GM18498 (cell line): ENCODE results near the gene HP1BP3.
"Not testable (repeated sequence)": the region's sequence is repeated elsewhere in the genome, so short reads cannot be mapped to it uniquely, and the experiment has no call there.

Experiments used
- ATAC-seq: cut with Tn5 transposase; IDR thresholded peaks from one replicate; pipeline ENCODE4 v1.9.1; 2021; ENCODE audit warnings: mild to moderate bottlenecking, moderate library complexity; ENCODE audit not compliant: unreplicated experiment

Gene HP1BP3, protein sequence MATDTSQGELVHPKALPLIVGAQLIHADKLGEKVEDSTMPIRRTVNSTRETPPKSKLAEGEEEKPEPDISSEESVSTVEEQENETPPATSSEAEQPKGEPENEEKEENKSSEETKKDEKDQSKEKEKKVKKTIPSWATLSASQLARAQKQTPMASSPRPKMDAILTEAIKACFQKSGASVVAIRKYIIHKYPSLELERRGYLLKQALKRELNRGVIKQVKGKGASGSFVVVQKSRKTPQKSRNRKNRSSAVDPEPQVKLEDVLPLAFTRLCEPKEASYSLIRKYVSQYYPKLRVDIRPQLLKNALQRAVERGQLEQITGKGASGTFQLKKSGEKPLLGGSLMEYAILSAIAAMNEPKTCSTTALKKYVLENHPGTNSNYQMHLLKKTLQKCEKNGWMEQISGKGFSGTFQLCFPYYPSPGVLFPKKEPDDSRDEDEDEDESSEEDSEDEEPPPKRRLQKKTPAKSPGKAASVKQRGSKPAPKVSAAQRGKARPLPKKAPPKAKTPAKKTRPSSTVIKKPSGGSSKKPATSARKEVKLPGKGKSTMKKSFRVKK

DNA sequence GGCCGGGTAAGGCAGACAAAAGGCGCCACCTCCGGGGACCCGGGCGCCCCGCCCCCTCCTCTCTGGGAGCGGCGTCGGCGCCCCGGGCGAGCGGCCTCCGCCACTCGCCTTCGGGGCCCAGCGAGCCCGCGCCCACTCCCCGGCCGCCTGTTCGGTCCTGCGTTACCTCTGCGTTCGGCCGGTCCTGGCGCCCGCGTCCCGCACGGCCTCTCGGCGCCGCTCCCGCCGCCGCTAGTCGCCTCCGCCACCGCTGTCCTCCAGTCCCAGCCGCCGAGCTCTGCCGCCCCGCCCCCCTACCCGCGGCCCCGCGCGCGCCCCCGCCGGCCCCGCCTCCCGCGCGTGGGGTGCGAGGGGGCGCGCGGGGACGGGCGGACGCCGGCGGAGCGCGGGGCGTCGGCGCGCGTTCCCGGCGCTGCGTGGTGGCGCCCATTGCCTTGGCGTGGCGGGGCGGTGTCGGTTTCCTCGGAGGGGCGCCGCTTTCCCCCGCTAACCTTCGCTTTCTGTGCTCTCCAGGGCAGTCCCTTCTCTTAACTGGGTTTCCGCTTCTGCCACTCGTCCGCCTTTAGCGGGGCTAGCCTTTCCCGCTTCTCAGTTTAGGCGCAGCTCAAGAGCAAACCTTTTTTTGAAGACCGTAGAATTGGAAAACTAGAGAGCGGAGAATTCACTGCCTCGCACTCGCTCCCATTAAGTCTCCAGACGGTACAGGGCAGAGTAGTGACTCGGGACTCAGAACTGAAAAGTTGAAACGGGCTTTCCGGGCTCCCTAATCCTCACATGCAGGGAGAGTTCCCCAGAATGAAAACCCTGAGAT is at the start of gene HP1BP3:
Gene HP1BP3, minus strand, starts transcription at position 279 of the 811 bp plus-strand sequence. CDS start 6,867 bp downstream, outside the sequence.
- peak; percentile 60 for ATAC-seq

DNA sequence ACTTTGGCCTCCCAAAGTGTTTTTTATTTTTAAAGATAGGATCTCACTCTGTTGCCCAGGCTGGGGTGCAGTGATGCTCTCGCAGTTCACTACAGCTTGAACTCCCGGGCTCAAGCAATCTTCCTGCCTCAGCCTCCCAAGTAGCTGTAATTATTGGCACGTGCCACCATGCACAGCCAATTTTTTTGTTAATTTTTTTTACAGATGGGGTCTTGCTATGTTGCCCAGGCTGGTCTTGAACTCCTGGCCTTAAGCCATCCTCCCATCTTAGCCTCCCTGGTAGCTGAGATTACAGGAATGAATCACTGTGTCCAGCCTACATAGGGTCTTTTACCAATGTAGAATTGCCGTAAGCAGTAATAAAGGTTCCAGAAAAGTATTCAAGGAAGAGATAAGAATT is 49.1 kb upstream of the HP1BP3 start:
- ATAC-seq, result no peak

DNA sequence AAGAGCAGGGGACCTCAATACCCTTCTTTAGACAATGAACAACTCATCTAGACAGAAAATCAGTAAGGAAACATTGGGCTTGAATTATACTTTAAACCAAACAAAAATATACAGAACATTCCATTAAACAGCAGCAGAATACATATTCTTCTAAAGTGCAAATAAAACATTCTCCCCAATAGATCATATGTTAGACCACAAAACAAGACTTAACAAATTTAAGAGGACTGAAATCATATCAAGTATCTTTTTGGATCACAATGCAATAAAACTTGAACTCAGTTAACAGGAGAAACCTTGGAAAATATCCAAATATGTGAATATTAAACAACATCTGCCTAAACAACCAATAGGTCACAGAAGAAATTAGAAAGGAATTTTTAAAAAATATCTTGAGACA is 47.7 kb upstream of the HP1BP3 start:
- ATAC-seq, result no peak

DNA sequence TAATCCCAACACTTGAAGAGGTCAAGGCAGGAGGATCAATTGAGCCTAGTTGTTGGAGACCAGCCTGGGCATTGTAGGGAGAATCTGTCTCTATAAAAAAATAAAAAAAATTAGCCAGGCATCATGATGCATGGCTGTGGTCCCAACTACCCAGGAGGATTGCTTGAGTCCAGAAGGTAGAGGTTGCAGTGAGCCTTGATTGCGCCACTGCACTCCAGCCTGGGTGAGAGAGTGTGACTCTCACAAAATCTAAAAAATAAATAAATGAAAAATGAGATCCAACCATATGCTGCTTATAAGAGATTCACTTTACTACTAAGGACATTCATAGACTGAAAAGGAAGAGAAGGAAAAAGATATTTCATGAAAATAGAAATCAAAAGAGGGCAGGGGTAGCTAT is 47.1 kb upstream of the HP1BP3 start:
- no peak for ATAC-seq

DNA sequence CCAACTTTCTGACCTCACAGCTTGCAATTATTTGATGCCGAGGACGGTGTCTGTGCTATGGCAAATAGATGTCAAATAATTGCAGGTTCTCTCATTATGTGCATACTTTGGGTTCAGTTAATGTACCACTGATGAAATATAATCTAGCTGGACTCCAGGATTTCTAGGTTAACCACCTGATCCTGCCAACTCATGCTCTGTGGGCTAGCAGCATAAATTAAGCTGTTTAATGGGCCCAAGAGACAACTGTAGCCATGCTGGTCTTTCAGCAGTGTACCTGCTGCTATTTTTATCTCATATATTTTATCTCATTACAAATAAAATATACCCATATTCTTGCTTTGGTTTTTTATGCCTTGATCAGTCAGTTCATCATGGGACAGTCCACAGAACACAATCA is 43.3 kb upstream of the HP1BP3 start:
- ATAC-seq, result no peak

DNA sequence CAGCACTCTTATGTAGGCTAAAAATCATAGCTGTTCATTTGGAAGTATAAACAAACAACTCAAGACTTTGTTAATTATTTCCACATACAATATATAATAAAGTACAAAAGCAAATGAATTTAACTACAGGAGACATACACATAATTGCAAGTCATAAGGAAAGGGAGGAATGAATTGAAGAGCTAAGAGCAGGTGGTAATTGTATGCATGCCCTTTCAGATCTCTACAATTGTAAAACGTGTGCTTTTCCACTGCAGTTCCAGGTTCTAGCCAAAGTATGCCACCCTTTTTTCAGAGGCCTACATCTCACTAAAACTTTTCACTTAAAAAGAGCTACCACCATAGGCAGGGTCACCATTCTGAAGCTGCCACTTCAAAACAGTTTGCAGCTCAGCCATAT is 42.8 kb upstream of the HP1BP3 start:
- ATAC-seq, result no peak

DNA sequence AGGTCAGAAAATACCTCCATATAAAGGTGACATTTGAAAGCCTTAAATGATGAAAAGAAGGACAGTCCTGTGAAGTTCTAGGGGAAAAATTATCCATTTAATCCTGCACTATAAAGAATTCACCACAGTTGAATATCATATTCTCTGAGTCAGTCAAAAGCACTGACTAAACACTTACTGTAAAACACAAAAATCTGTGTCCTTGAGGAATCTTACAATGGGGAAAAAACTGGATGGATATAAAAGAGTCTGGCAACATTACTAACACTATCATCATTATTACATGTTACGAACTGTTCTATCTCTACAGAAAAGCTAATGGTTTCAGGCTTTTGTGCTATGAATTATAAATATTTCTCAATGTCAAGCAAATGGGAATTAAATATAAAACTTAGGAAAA is 42.4 kb upstream of the HP1BP3 start:
- ATAC-seq, result no peak

DNA sequence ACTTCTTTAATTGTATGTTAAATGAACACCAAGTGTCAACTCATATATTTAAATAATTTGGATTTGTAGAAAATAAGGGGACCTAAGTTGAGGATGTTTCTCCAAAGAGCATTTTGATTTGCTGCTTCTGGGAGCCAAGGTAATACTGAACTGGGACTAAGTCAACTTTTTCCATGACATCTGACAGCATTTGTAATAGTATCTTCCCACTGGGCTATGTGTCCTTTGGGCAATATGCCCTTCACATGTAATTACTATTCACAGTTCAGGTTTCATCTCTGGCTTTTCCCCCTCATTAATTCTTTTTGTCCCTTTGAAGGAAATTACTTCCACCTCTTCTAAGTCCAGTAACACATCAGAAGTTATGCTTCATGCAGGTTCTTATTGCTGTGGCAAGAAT is 36.7 kb upstream of the HP1BP3 start:
- no peak for ATAC-seq

DNA sequence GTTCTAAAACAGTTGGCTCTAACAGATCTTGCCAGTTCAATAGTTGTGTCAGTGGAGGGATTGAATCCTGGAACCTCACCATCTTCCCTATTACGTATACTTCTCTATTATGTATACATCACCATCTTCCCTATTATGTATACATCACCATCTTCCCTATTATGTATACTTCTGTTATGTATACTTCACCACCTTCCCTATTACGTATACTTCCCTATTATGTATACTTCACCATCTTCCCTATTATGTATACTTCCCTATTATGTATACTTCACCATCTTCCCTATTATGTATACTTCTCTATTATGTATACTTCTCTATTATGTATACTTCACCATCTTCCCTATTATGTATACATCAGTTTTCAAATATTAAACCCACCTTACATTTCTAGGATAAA is 34.4 kb upstream of the HP1BP3 start:
- no peak for ATAC-seq

DNA sequence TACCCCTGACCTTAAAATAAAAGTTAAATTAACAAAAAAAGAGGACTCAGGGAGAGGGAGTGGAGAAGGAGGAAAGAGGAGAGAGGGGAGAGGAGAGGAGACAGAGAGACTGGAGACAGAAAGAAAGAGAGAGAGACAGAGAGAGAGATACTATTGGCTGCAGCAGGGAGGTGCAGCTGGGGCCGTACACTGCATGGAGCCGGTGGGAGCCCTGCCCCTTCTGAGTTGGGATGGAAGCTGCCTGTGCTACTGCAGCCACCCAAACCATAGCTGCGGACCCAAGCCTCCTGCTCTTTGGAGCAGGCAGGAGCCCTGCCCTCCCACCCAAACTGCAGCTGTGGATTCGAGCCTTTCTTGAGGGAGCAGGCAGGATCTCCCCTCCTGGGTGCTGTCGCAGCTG is 32.7 kb upstream of the HP1BP3 start:
- no peak for ATAC-seq

DNA sequence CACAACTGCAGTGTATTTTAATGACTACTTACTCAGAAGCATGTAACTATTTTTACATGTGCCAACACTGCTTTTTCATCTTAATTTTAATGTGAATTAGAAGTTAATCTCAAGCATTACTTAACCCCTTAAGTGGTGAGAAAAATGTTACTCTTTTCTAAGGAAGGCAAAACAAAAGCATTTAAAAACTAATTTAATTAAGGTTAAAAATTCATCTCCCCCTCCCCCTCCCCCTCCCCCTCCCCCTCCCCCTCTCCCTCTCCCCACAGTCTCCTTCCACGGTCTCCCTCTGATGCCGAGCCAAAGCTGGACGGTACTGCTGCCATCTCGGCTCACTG is 27.4 kb upstream of the HP1BP3 start:
- ATAC-seq, result no peak

DNA sequence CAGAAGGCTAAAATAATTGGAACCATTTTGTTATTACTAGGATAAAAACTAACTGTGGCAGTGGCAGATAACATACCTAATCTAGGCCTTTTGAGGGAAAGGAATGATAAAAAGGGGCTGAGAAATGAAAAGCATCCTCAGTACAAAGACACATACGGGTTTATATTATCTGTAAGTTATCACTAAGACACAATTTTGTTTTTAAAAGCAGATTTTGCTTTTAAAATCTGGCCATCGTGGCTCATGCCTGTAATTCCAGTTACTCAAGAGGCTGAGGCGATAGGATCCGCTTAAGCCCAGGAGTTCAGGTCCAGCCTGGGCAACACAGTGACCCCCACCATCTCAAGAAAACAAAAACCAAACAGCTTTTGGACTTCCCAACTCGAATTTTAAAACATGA is 24.8 kb upstream of the HP1BP3 start:
- ATAC-seq, result no peak

DNA sequence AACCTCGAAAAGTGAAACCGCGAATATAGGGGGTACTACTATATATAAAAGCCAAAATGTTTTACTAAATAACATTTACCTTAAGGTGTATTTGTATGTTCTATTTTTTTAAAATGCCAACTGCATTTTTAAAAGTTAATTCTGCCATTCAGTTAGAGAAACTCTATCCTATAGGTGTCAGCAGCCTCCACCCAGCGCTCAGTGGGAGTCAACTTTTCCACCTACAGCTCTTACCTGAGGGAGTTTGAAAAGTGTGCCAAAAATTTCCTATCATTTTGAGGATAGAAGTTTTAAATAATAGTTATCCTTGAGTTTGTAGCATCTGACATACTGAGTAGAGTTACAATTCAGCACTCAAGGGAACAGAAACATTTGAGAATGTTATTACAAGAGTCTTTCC is 6.1 kb upstream of the HP1BP3 start:
- no peak for ATAC-seq

DNA sequence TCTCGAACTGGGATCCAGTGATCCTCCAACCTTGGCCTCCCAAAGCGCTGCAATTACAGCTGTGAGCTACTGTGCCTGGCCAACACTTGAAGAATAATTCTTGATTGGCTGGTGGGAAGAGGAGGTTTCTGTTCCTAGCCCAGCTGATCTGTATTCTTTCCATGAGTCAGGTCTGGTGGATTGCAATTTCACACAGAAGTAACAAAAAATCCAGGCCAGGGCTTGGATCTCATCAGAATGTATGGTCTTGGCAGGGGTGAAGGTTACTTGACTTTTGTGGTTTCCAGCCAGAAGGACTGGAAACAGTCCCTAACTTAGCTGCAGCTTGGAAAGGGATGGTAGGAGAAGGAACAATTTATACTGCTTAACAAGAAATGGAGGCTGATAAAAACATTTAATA is 5.1 kb upstream of the HP1BP3 start:
- ATAC-seq, result no peak

DNA sequence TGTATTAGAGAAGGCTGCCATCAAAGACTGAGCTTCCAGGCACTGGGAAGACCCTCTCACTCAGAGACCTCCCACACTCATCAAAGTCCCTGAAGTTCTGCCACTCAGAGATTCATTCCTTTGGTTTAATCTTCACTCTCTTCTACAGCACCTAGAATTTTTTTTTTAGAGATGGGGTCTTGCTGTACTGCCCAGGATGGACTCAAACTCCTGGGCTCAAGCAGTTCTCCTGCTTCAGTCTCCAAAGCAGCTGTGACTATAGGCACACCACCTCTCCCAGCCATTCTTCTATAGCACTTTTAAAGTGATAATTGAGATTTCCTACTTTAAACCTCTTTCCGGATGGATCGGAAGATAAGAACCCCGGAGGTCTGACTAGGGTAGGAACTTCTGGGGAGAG is 3.7 kb upstream of the HP1BP3 start:
- ATAC-seq, result no peak

DNA sequence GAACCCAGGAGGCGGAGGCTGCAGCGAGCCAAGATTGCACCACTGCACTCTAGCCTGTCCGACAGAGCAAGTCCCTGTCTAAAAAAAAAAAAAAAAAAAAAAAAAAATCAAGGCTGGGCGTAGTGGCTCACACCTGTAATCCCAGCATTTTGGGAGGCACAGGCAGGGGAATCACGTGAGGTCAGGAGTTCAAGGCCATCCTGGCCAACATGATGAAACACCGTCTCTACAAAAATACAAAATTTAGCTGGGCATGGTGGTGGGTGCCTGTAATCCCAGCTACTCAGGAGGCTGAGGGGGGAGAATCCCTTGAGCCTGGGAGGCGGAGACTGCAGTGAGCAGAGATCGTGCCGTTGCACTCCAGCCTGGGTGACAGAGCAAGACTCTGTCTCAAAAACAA is 2.5 kb upstream of the HP1BP3 start:
- ATAC-seq, result not testable (repeated sequence)

DNA sequence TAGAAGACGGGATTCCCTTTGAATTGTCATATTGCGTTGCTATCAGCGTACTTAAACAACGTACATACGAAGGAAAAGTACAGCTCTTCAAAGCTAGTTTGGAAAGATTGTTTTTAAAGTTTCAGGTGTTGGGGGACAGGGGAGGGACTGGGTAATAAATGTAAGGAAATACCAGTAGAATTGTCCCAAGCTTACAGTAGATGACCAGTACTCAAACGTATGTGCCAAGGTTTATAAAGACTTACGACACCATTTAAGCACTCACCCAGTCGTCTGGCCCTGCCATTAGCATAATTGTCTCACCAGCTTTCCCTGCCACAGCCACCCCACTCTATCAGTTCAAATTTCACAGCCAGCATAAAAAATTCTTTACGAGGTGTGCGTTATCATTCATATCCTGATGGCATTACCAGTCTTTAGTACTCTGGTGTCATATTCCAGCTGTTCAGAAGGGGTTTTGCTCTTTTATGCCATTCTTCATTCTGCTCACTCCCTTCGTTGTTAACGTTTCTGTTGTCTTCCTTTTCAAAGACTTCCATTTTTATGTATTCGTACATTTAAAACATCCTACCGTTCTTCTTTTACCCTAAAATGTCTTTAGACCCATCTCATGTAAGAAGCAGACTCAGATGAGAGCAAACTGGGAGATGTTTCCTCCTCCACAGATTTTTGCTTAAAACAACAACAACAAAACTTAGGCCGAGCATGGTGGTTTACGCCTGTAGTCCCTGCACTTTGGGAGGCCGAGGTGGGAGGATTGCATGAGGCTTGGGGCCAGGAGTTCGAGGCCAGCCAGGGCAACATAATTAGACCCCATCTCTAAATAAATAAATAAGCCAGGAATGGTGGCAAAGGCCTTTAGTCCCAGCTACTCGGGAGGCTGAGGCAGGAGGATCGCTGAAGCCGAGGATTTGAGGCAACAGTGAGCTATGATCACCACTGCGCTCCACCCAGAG is 1.0 kb upstream of the HP1BP3 start:
- no peak for ATAC-seq

DNA sequence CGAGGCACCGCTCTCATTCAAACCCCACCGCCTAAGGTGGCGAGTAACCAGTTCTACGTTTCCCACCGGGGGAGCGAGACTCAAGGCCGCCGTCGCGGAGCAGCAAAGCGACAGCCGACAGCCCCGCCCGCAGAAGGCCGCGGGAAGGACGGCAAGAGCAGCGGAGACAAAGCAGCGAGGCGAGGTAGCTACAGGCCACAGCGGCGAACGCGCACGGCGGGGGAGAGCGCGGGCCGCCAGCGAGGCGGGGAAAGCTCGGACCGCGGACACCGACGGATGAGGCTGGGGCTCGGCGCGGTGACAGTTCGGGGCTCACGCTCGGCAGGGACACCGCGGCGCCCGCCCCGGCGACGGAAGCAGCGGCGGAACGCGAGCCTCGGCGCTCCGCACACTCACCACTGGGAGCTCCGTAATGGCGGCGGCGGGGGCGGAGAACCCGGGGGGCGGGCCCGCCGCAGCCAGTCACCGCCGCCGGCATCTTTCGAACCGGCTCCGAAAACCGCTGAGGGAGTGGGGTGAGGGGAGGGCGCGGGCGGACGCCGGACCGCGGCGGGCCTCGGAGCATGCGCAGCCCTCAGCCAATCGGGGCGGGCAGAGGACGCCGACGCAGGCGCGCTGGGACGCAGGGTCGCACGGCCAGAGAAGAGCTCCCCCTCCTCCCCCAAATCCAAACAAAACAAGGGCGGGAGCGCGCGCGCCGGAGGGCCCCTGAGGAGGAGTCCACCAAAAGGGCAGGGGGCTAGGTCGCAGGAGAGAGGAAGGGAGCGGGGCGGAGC is 666 bp downstream of the HP1BP3 start:
- ATAC-seq, result peak; percentile 77

DNA sequence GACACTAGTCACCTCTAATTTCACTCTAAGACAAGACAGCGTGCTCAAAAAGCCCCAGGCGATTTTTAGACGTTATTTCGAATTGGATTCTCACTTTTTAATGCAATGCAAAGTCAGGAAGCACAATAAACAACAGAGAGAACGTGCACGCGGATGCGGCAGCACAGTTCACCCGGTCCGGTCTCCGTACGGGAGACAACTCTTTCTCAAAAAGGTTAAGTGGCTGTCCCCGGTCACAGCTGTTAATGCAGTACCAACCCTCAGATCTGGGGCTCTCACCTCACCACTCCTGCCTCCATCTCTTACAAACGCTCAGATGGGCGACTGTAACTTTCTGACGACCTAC is 1.2 kb downstream of the HP1BP3 start:
- no peak for ATAC-seq

DNA sequence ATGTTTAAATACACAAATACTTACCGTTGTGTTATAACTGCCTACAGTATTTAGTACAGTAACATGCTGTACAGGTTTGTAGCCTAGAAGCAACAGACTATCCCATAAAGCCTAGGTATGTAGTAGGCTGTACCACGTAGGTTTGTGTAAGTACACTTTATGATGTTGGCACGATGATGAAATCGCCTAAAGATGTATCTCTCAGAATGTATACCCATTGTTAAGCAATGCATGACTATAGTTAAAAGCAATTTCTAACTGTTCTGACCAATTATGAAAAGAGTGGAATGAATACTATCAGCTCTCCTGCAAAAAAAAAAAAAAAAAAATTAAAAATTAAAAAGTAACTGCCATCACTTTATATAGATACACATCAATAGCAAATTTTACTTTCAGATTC is 11.4 kb downstream of the HP1BP3 start:
- no peak for ATAC-seq
